Measurements from ENCODE around the gene EMILIN3. TPM values are rescaled to one million over a fixed set of nuclear protein-coding genes. Genes with fewer than 3 reads are reported as not detected.

EMILIN3 gene
- total and polyA plus RNA-seq, 2 of the 4 experiments (the other 2 are of a cell fraction): under 0.01 to 0.07 TPM

DNA sequence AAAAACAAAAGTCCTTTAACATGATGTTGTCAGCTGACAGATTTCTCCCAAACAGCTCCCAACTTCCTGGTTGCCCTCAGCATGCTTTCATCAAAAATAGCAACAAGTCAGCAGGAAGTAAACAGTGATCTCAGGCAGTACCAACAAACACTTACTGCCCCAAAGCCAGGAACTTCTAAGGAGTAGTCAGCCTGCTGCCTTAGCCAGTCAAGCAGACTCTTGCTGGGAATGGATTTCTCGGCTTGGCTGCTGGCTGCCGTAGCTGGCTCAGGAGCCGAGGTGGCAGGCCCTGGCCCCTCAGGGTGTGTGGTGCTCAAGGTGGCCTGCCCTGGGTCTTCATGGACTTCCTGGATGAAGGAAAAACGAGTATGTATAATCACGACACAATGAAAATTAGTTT lies 46.6 kb upstream of the EMILIN3 start:
- Histone ChIP-seq H2BK5ac (ENCODE audit: low read depth, low read length, poor library complexity, severe bottlenecking) (no peak overlapping the region), H2AFZ (replicated peaks; ENCODE audit: low read length, poor library complexity) (no peak overlapping the region), H2AK5ac (ENCODE audit: low read depth, low read length) (no peak overlapping the region), H3K27me3 (ENCODE audit: control insufficient read depth, insufficient read depth, low read length) (no peaks in the 10 kb centered on the region), H3K9me3 (ENCODE audit: control insufficient read depth, insufficient read depth, low read length) (no peaks in the 10 kb centered on the region), H4K8ac (ENCODE audit: low read depth in 2 of 2, low read length in 2 of 2) (no peak overlapping the region), H3K9ac (ENCODE audit: low read depth, low read length) (no peak overlapping the region), H3K14ac (replicated peaks; ENCODE audit: low read depth, low read length) (no peak overlapping the region), H3K4me3 (ENCODE audit: insufficient read depth, low read depth, low read length) (no peak overlapping the region), H4K91ac (ENCODE audit: insufficient read depth, low read depth, low read length) (no peak overlapping the region), H2BK20ac (ENCODE audit: low read depth, low read length) (no peak overlapping the region), H4K5ac (ENCODE audit: low read depth, low read length) (no peak overlapping the region), H3K4ac (ENCODE audit: low read depth, low read length) (no peak overlapping the region), H3K9me1 (ENCODE audit: insufficient read depth, low read length) (no peaks in the 10 kb centered on the region), H3K18ac (ENCODE audit: low read depth, low read length) (no peak overlapping the region), H3K4me1 (ENCODE audit: control insufficient read depth, insufficient read depth, low read length) (no peaks in the 10 kb centered on the region), H3K56ac (ENCODE audit: extremely low read depth, insufficient read depth, low read length) (no peak overlapping the region), H3K4me2 (ENCODE audit: low read depth, low read length) (no peak overlapping the region), H3K79me1 (ENCODE audit: low read depth in 1 of 2, low read length in 2 of 2) (no peaks in the 10 kb centered on the region), H2AK9ac (replicated peaks; ENCODE audit: low read depth, low read length, poor library complexity) (no peak overlapping the region), H3K36me3 (ENCODE audit: control insufficient read depth, insufficient read depth, low read length) (peaks cover 61% of the 10 kb centered on the region), H3K27ac (ENCODE audit: insufficient read depth, low read length) (no peak overlapping the region), H2BK15ac (ENCODE audit: low read depth, low read length) (no peak overlapping the region), H2BK120ac (ENCODE audit: low read depth, low read length) (no peak overlapping the region), H3K23ac (ENCODE audit: low read depth, low read length) (no peak overlapping the region), H4K20me1 (ENCODE audit: insufficient read depth, low read length) (no peaks in the 10 kb centered on the region)
- POLR2A ChIA-PET (ENCODE audit: unreplicated experiment): no interaction called here
- CTCF ChIA-PET: interaction anchor here (1.0 kb wide), 1 partner anchor 240 kb away, joined by 3 read pairs; no protein-coding TSS in a partner anchor
- in situ Hi-C loops (cut with MboI; ENCODE audit: low sequenced_read_pairs) (no loop called here), intact Hi-C loops (cut with micrococcal nuclease) (loop anchor here (10.0 kb wide), 1 partner anchor 178 kb away; no protein-coding TSS in a partner anchor), dilution Hi-C loops (cut with HindIII; ENCODE audit: low sequenced_read_pairs, unreplicated experiment) (no loop called here)
- DNase-seq (no peak), ATAC-seq (ENCODE audit: low read depth) (no peak)
- 94% methylated on average over 3 of the region's 5 CpGs; no CpG with 5 or more reads in 1 of the 2 experiments for WGBS, 2 experiments (ENCODE audit: extremely low coverage in 2 of 2, insufficient read length in 1 of 2)
- BruUV-seq (replicated peaks): no TSS peak
- TF ChIP-seq BHLHE40 (IDR thresholded peaks at IDR 0.05; ENCODE audit: low read depth, low read length) (no peak), MXI1 (IDR thresholded peaks at IDR 0.05; ENCODE audit: borderline replicate concordance, low read depth, low read length) (no peak), SMC3 (IDR thresholded peaks at IDR 0.05; ENCODE audit: low read depth, low read length) (no peak), MAFK (IDR thresholded peaks at IDR 0.05; ENCODE audit: low read depth, low read length) (no peak), RCOR1 (IDR thresholded peaks at IDR 0.05; ENCODE audit: insufficient replicate concordance, low read length) (no peak), ELK1 (IDR thresholded peaks at IDR 0.05; ENCODE audit: borderline replicate concordance, low read depth, low read length) (no peak), MAZ (IDR thresholded peaks at IDR 0.05; ENCODE audit: borderline replicate concordance, low read depth, low read length) (no peak), RFX5 (IDR thresholded peaks at IDR 0.05; ENCODE audit: low read depth, low read length) (no peak), USF2 (IDR thresholded peaks at IDR 0.05; ENCODE audit: low read depth, low read length) (no peak), NFE2L2 (IDR thresholded peaks at IDR 0.05; ENCODE audit: low read depth, low read length) (no peak), RAD21 (IDR thresholded peaks at IDR 0.05; ENCODE audit: low read length) (no peak), FOS (IDR thresholded peaks at IDR 0.05; ENCODE audit: low read depth, low read length) (no peak), POLR2A (IDR thresholded peaks at IDR 0.05; ENCODE audit: low read depth, low read length) (no peak), CEBPB (IDR thresholded peaks at IDR 0.05; ENCODE audit: low read depth, low read length) (no peak), CHD1 (IDR thresholded peaks at IDR 0.05; ENCODE audit: low read depth, low read length) (no peak)
- TF ChIP-seq, protein P1, sequence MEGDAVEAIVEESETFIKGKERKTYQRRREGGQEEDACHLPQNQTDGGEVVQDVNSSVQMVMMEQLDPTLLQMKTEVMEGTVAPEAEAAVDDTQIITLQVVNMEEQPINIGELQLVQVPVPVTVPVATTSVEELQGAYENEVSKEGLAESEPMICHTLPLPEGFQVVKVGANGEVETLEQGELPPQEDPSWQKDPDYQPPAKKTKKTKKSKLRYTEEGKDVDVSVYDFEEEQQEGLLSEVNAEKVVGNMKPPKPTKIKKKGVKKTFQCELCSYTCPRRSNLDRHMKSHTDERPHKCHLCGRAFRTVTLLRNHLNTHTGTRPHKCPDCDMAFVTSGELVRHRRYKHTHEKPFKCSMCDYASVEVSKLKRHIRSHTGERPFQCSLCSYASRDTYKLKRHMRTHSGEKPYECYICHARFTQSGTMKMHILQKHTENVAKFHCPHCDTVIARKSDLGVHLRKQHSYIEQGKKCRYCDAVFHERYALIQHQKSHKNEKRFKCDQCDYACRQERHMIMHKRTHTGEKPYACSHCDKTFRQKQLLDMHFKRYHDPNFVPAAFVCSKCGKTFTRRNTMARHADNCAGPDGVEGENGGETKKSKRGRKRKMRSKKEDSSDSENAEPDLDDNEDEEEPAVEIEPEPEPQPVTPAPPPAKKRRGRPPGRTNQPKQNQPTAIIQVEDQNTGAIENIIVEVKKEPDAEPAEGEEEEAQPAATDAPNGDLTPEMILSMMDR (conservative IDR thresholded peaks at IDR 0.05; ENCODE audit: low read depth, low read length): no peak

All from IMR-90 (cell line).